Measurements from ENCODE around the gene CD82. TPM values are rescaled to one million over a fixed set of nuclear protein-coding genes. Genes with fewer than 3 reads are reported as not detected.

Gene CD82
- total and polyA plus RNA-seq, 2 of the 8 experiments (the other 6 are each of a cell fraction or from before 2014, with no cell fraction given), result 7.9 to 10.3 TPM

DNA sequence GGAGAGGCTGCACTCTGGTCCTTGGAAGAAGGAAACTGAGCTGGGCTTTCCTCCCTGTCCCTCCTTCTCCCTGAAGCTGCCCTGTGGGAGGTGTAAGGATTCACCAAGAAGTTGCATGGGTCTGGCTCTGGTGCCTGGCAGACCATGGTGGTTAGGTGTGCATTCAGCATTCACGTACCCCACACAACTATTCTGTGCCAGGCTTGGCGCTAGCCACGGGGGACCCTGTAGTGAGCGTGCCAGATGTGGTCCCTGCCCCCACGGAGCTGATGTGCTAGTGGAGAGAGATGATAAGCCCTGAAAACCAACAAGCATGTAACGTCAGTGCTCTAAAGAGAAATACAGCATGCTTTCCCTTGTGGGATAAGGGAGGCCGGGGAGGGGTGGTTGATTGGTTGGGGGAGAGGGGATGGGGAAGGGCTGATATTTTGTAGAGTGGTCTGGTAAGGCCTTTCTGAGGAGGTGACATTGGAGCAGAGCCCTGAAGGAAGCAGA lies 48.9 kb downstream of the CD82 start:
- Histone ChIP-seq H3K56ac (replicated peaks; ENCODE audit: insufficient read length, low read depth, low read length) (no peak overlapping the region), H2BK15ac (ENCODE audit: low read length) (no peak overlapping the region), H4K91ac (replicated peaks; ENCODE audit: insufficient read length, low read length) (no peak overlapping the region), H2BK120ac (replicated peaks; ENCODE audit: low read depth, low read length) (no peak overlapping the region), H3K23ac (ENCODE audit: insufficient read length) (no peak overlapping the region), H3K4me2 (ENCODE audit: insufficient read depth in 1 of 2, low read depth in 2 of 2, low read length in 2 of 2) (no peak overlapping the region), H3K27ac (ENCODE audit: low read depth, low read length) (no peak overlapping the region), H3K79me2 (ENCODE audit: control insufficient read depth in 1 of 2, insufficient read depth in 2 of 2, low read length in 2 of 2) (no peaks in the 10 kb centered on the region), H3K36me3 (ENCODE audit: control insufficient read depth in 2 of 4, insufficient read depth in 4 of 4, low read length in 3 of 4) (no peaks in the 10 kb centered on the region), H3K9ac (replicated peaks in 1 of 4; ENCODE audit: extremely low read depth in 1 of 4, low read depth in 3 of 4, low read length in 3 of 4) (no peak overlapping the region), H3K27me3 (replicated peaks in 1 of 4; ENCODE audit: control insufficient read depth in 3 of 4, extremely low read depth in 1 of 4, insufficient read depth in 3 of 4, low read length in 3 of 4) (no peaks in the 10 kb centered on the region), H3K4ac (replicated peaks; ENCODE audit: insufficient read length, low read depth, low read length) (no peak overlapping the region), H3K23me2 (ENCODE audit: low read depth, low read length) (no peaks in the 10 kb centered on the region), H3K18ac (ENCODE audit: extremely low read depth, low read length) (no peak overlapping the region), H4K5ac (ENCODE audit: insufficient read length, low read depth, low read length) (no peak overlapping the region), H2BK5ac (ENCODE audit: low read depth, low read length) (no peak overlapping the region), H2BK20ac (ENCODE audit: low read length) (no peak overlapping the region), H4K20me1 (replicated peaks in 1 of 2; ENCODE audit: control insufficient read depth in 1 of 2, insufficient read depth in 2 of 2, low read length in 2 of 2) (no peaks in the 10 kb centered on the region), H3K4me1 (replicated peaks in 1 of 4; ENCODE audit: control insufficient read depth in 3 of 4, insufficient read depth in 4 of 4, low read length in 3 of 4) (peaks cover 0 to 9% (median 1%) of the 10 kb centered on the region in 4 experiments; a peak in 3 of 7 replicates), H3K14ac (ENCODE audit: insufficient read length) (no peak overlapping the region), H2BK12ac (ENCODE audit: low read depth, low read length) (no peak overlapping the region), H4K8ac (ENCODE audit: extremely low read depth, insufficient read depth, low read length) (no peak overlapping the region), H3K79me1 (ENCODE audit: low read depth, low read length) (no peaks in the 10 kb centered on the region), H2AFZ (ENCODE audit: low read length) (no peak overlapping the region), H3K9me3 (ENCODE audit: insufficient read depth in 2 of 2, low read depth in 1 of 2, low read length in 1 of 2) (no peaks in the 10 kb centered on the region), H2AK5ac (ENCODE audit: low read depth, low read length) (no peak overlapping the region), H3K4me3 (ENCODE audit: extremely low read depth in 1 of 4, insufficient read depth in 2 of 4, low read depth in 3 of 4, low read length in 4 of 4) (no peak overlapping the region)
- DNase-seq (ENCODE audit: low read depth in 1 of 2, low spot score in 2 of 2), result no peak
- WGBS, 2 experiments (ENCODE audit: extremely low coverage in 1 of 2, insufficient coverage in 1 of 2, insufficient read length in 1 of 2, insufficient replicate concordance in 2 of 2, low coverage in 1 of 2, low lambda C conversion rate in 2 of 2, missing lambda C conversion rate in 1 of 2), result 92% methylated on average over 6 of the region's 7 CpGs; no CpG with 5 or more reads in 1 of the 2 experiments
- POLR2A ChIA-PET (ENCODE audit: partially characterized antibody), result no interaction called here
- CTCF ChIA-PET (ENCODE audit: partially characterized antibody), result interaction anchor here (0.6 to 7.0 kb wide), 11 partner anchors 10 to 312 kb away, joined by 3 to 182 read pairs (median 3); partner anchors contain the start of gene CD82
- FAIRE-seq, result no peak
- TF ChIP-seq FOSL1 (IDR thresholded peaks at IDR 0.05; ENCODE audit: insufficient read depth, low read depth, low read length), result no peak
- no peak for TF ChIP-seq RFX5 (IDR thresholded peaks at IDR 0.05; ENCODE audit: borderline replicate concordance, low read depth, low read length)
- TF ChIP-seq HDAC6 (IDR thresholded peaks at IDR 0.05; ENCODE audit: low read depth, low read length), result no peak
